Mucosa of stomach (tissue), 1 donor: ENCODE measurements around the gene PDCD1.
"Not testable (repeated sequence)": the region's sequence is repeated elsewhere in the genome, so short reads cannot be mapped to it uniquely, and the experiment has no call there.

Source experiments
- H3K27me3 ChIP-seq: one replicate; pipeline ENCODE4 v1.7.0; 2013; ENCODE audit warnings: mild to moderate bottlenecking, low read length; ENCODE audit not compliant: control insufficient read depth, insufficient read depth
- H3K36me3 ChIP-seq: one replicate; pipeline ENCODE4 v1.7.0; 2013; ENCODE audit warnings: low read length; ENCODE audit not compliant: control insufficient read depth, insufficient read depth
- H3K4me1 ChIP-seq: one replicate; pipeline ENCODE4 v1.7.0; 2013; ENCODE audit warnings: mild to moderate bottlenecking, low read length; ENCODE audit not compliant: control insufficient read depth, insufficient read depth
- H3K4me3 ChIP-seq: one replicate; pipeline ENCODE4 v1.7.0; 2013; ENCODE audit warnings: low read length
- H3K9ac ChIP-seq: one replicate; pipeline ENCODE4 v1.7.0; 2013; ENCODE audit warnings: mild to moderate bottlenecking, low read length, moderate library complexity
- H3K9me3 ChIP-seq: one replicate; pipeline ENCODE4 v1.7.0; 2013; ENCODE audit warnings: mild to moderate bottlenecking, low read length, moderate library complexity; ENCODE audit not compliant: control insufficient read depth
- donor health status: Pancreatic carcinoma.

Gene PDCD1

DNA sequence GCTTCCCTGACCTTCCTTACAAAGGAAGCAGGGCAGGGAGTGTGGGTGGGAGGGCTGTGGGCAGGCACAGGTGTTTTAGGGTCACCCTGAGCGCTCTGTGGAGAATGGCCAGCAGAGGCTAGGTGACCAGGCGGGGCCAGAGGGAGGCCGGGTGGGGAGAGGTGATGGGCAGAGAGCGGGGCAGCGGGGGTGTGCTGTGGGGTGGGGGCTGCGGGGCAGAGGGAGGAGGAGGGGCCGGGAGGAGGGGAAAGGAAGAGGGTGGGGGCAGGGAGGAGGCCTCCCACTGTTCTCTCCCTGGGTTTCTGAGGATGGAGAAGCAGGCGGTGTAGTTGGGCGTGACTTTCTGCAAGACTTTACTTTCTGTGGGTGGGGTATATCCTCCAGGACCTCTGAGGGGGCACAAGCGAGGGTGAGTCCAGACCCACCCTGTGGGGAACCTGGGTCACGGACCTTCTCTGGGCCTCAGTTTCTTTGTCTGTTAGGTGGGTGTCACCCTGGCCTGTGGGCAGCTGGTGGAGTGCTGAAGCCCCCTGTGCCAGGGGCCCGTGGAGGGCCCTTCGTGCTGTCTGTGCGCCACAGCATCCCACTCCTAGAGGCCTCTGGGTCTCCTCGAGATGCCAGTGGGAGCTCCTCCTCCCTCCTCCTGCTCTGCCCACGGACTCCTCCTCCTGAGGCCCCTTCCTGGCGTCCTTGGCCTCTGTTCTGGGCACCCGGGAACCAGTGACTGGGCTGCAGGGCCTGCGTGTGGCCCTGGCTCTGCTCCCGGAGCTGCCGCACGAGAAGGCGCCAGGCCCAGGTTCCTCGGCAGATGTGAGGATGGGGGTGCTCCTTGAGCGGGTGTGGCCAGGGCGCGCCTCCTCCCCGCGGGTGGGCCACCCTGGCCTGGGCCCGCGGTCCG lies 56.0 kb downstream of the PDCD1 start:
- Histone ChIP-seq H3K27me3 (peaks cover 31% of the 10 kb centered on the region), H3K4me3 (no peak overlapping the region), H3K9ac (peak overlapping the region; percentile 43), H3K9me3 (no peaks in the 10 kb centered on the region), H3K36me3 (no peaks in the 10 kb centered on the region), H3K4me1 (peaks cover 16% of the 10 kb centered on the region)

GRCh38 chr2:241801611-241802420 lies 56.9 kb downstream of the PDCD1 start:
- no peak overlapping the region for H3K9ac ChIP-seq
- peaks cover 16% of the 10 kb centered on the region for H3K4me1 ChIP-seq
- H3K36me3 ChIP-seq, result no peaks in the 10 kb centered on the region
- no peak overlapping the region for H3K4me3 ChIP-seq
- H3K9me3 ChIP-seq, result no peaks in the 10 kb centered on the region
- peaks cover 31% of the 10 kb centered on the region for H3K27me3 ChIP-seq

DNA sequence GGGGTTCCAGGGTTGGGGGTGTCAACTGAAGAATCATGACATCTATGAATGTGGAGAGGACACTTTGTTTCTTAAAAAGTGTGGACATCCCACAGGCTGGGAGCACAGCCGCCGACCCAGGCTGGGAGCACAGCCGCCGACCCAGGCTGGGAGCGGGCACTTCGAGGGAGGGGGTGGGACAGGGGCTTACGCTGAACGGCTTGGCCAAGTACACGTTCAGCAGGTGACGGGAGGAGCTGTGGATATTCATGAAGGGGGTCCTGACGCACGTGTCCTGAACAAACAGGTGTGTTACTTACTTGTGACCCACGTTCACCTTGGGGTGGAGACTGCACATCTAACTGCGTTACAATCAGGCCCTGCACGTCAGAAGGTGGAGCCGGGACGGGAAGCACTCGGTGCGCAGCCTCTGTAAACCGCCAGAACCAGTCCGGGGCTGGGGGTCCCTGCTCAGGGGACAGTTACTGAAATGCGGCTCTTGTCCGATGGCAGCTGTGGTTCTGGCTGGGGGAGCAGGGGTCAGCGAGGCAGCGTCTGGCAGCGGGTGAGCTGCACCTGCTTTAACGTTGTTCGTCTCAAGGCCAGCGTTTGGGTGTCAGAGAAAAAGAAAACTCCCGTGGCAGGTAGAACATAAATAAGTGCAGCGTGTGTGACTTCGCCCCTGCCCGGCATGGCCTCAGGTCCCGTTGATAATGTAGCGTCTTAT lies 58.3 kb downstream of the PDCD1 start:
- H3K9ac ChIP-seq, H3K36me3 ChIP-seq, H3K4me3 ChIP-seq, H3K9me3 ChIP-seq: not testable (repeated sequence)
- H3K4me1 ChIP-seq, result peaks cover 16% of the 10 kb centered on the region
- H3K27me3 ChIP-seq, result peaks cover 31% of the 10 kb centered on the region
